IPS DF 6.9 (cell line): ENCODE data around the gene CCDC172.

ENCODE experiments used
- DNase-seq: peaks from one replicate; pipeline ENCODE4 v3.0.0-alpha.2; 2013; ENCODE audit warnings: low read depth, low spot score
- H3K27ac ChIP-seq: one replicate; pipeline ENCODE4 v1.5.1; 2013; ENCODE audit warnings: low read length, control low read depth
- H3K27me3 ChIP-seq: 2 replicates; pipeline ENCODE4 v1.6.1; 2013; ENCODE audit warnings: mild to moderate bottlenecking, low read length; ENCODE audit not compliant: control insufficient read depth, insufficient read depth
- H3K36me3 ChIP-seq: 2 replicates; pipeline ENCODE4 v1.6.1; 2013; ENCODE audit warnings: low read length; ENCODE audit not compliant: control insufficient read depth, insufficient read depth
- H3K4me1 ChIP-seq: 2 replicates; pipeline ENCODE4 v1.6.1; 2013; ENCODE audit warnings: low read length; ENCODE audit not compliant: control insufficient read depth, insufficient read depth
- H3K4me3 ChIP-seq: 2 replicates; pipeline ENCODE4 v1.5.1; 2013; ENCODE audit warnings: mild to moderate bottlenecking, low read length
- H3K9me3 ChIP-seq: 2 replicates; pipeline ENCODE4 v1.6.1; 2013; ENCODE audit warnings: low read length, inconsistent platforms; ENCODE audit not compliant: control insufficient read depth, insufficient read depth
- WGBS: extraction: QIAGEN DNeasy Blood & Tissue Kit; methylation state at CpG from one replicate; pipeline ENCODE4 v1.1.7; 2013; ENCODE audit warnings: mixed read lengths, missing lambda C conversion rate; ENCODE audit not compliant: insufficient read length, insufficient coverage; 5-methylcytosine and 5-hydroxymethylcytosine counted together

The CCDC172 gene

GRCh38 chr10:116300542-116300941 lies 23.7 kb upstream of the CCDC172 start:
- Histone ChIP-seq H3K4me3 (no peak overlapping the region), H3K4me1 (no peaks in the 10 kb centered on the region), H3K36me3 (no peaks in the 10 kb centered on the region), H3K27ac (no peak overlapping the region), H3K27me3 (no peaks in the 10 kb centered on the region; the same call in 1 of the 2 replicates), H3K9me3 (no peaks in the 10 kb centered on the region)
- WGBS = no CpG with 5 or more reads among the region's 1 CpG
- DNase-seq = no peak

DNA sequence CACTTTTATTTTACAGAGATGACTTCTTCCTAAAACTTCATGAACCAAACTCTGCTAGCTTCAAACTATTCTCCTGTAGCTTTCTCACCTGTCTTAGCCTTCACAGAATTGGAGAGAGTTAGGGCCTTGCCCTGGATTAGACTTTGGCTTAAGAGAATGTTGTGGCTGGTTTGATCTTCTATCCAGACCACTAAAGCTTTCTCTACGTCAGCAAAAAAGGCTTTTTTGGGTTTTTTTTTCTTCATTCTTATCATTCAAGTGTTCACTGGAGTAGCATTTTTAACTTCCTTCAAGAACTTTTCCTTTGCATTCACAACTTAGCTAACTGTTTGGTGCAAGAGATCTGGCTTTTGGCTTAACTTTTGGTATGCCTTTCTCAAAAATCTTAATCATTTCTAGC lies 19.3 kb upstream of the CCDC172 start:
- no CpG with 5 or more reads among the region's 1 CpG for WGBS

GRCh38 chr10:116306847-116307246 lies 17.4 kb upstream of the CCDC172 start:
- no peak for DNase-seq
- H3K4me1 ChIP-seq = no peaks in the 10 kb centered on the region

More for the DNA sequence above, 19.3 kb upstream of the CCDC172 start:
- H3K4me1 ChIP-seq = no peaks in the 10 kb centered on the region
- no peak overlapping the region for H3K27ac ChIP-seq
- no peaks in the 10 kb centered on the region for H3K9me3 ChIP-seq
- H3K27me3 ChIP-seq = no peaks in the 10 kb centered on the region
- H3K36me3 ChIP-seq = no peaks in the 10 kb centered on the region
- no peak for DNase-seq
- H3K4me3 ChIP-seq = no peak overlapping the region

GRCh38 chr10:116307455-116307854 lies 16.8 kb upstream of the CCDC172 start:
- Histone ChIP-seq H3K27ac (no peak overlapping the region), H3K36me3 (no peaks in the 10 kb centered on the region), H3K27me3 (no peaks in the 10 kb centered on the region), H3K4me1 (no peaks in the 10 kb centered on the region), H3K9me3 (no peaks in the 10 kb centered on the region), H3K4me3 (no peak overlapping the region)
- no CpG with 5 or more reads among the region's 4 CpGs for WGBS
- DNase-seq = no peak

More at GRCh38 chr10:116306847-116307246, 17.4 kb upstream of the CCDC172 start:
- H3K27ac ChIP-seq = no peak overlapping the region
- H3K9me3 ChIP-seq = no peaks in the 10 kb centered on the region
- no peaks in the 10 kb centered on the region for H3K27me3 ChIP-seq
- no CpG with 5 or more reads among the region's 2 CpGs for WGBS
- no peaks in the 10 kb centered on the region for H3K36me3 ChIP-seq
- no peak overlapping the region for H3K4me3 ChIP-seq

GRCh38 chr10:116311016-116311415 lies 13.2 kb upstream of the CCDC172 start:
- DNase-seq = no peak
- WGBS = no CpG with 5 or more reads among the region's 5 CpGs
- no peak overlapping the region for H3K27ac ChIP-seq

GRCh38 chr10:116311706-116312490 lies 12.3 kb upstream of the CCDC172 start:
- Histone ChIP-seq H3K4me3 (no peak overlapping the region), H3K27ac (no peak overlapping the region), H3K36me3 (no peaks in the 10 kb centered on the region), H3K27me3 (no peaks in the 10 kb centered on the region), H3K4me1 (no peaks in the 10 kb centered on the region), H3K9me3 (no peaks in the 10 kb centered on the region)
- no CpG with 5 or more reads among the region's 2 CpGs for WGBS
- DNase-seq = no peak

More at GRCh38 chr10:116311016-116311415, 13.2 kb upstream of the CCDC172 start:
- Histone ChIP-seq H3K9me3 (no peaks in the 10 kb centered on the region), H3K4me3 (no peak overlapping the region), H3K4me1 (no peaks in the 10 kb centered on the region), H3K27me3 (no peaks in the 10 kb centered on the region), H3K36me3 (no peaks in the 10 kb centered on the region)

- WGBS = no CpG with 5 or more reads among the region's 4 CpGs
- Histone ChIP-seq H3K4me3 (no peak overlapping the region), H3K4me1 (no peaks in the 10 kb centered on the region), H3K9me3 (no peaks in the 10 kb centered on the region), H3K27me3 (no peaks in the 10 kb centered on the region), H3K36me3 (no peaks in the 10 kb centered on the region), H3K27ac (no peak overlapping the region)
- DNase-seq = no peak
Measured at GRCh38 chr10:116312548-116312947, 11.7 kb upstream of the CCDC172 start.

DNA sequence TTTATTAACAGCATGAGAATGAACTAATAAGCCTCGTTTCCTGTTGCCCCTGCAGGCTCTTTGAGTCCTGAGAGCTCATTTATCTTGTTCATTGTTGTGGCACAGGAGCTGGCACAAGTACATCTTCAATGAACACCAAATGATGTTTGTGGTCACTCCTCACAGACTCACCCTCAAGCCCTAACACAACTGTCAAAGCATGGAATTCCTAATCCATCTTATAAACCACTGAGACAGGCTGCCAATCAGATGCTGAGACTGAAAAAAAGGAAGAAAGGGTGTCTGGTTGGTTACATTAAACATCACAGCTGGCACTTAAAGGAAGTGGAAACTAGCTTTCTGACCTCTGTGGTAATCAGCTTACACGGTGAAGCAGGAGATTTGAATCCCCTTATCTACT lies 7.7 kb upstream of the CCDC172 start:
- H3K4me3 ChIP-seq = no peak overlapping the region
- no peaks in the 10 kb centered on the region for H3K9me3 ChIP-seq
- H3K36me3 ChIP-seq = no peaks in the 10 kb centered on the region
- no peak for DNase-seq
- no peaks in the 10 kb centered on the region for H3K27me3 ChIP-seq
- no CpG with 5 or more reads among the region's 2 CpGs for WGBS
- H3K4me1 ChIP-seq = no peaks in the 10 kb centered on the region
- H3K27ac ChIP-seq = no peak overlapping the region

- no peak for DNase-seq
- H3K36me3 ChIP-seq = no peaks in the 10 kb centered on the region
- H3K4me3 ChIP-seq = no peak overlapping the region
- no CpG with 5 or more reads among the region's 17 CpGs for WGBS
- H3K27ac ChIP-seq = no peak overlapping the region
- H3K9me3 ChIP-seq = no peaks in the 10 kb centered on the region
- no peaks in the 10 kb centered on the region for H3K27me3 ChIP-seq
- H3K4me1 ChIP-seq = peaks cover 4% of the 10 kb centered on the region
Measured at GRCh38 chr10:116324951-116325635, 845 bp downstream of the CCDC172 start.

GRCh38 chr10:116325987-116326386 lies 1.7 kb downstream of the CCDC172 start:
- Histone ChIP-seq H3K36me3 (no peaks in the 10 kb centered on the region), H3K27ac (no peak overlapping the region), H3K4me1 (peaks cover 4% of the 10 kb centered on the region), H3K27me3 (no peaks in the 10 kb centered on the region), H3K4me3 (no peak overlapping the region), H3K9me3 (no peaks in the 10 kb centered on the region)
- no CpG with 5 or more reads among the region's 2 CpGs for WGBS
- no peak for DNase-seq
